ENCODE measurements around the gene DMAC2L.
"Not testable (repeated sequence)": the region's sequence is repeated elsewhere in the genome, so short reads cannot be mapped to it uniquely, and the experiment has no call there.

The DMAC2L gene

DNA sequence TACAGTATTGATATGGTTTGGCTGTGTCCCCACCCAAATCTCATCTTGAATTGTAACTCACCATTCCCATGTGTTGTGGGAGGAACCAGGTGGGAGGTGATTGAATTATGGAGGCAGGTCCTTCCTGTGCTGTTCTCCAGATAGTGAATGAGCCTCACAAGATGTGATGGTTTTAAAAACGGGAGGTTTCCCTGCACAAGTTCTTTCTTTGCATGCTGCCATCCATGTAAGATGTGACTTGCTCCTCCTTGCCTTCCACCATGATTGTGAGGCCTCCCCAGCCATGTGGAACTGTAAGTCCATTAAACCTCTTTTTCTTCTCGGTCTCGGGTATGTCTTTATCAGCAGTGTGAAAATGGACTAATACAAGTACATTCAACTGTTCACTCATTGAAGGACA is 2.0 kb downstream of the DMAC2L start:
- H3K4me3 ChIP-seq (ENCODE audit: low read depth, low read length); H3K27me3 ChIP-seq (ENCODE audit: insufficient read depth, low read length); H3K36me3 ChIP-seq (ENCODE audit: control insufficient read depth in 1 of 2, insufficient read depth in 2 of 2, low read length in 2 of 2); H2AK5ac ChIP-seq (ENCODE audit: low read length); H2BK12ac ChIP-seq (ENCODE audit: low read length); H3K27ac ChIP-seq (ENCODE audit: low read depth, low read length); DNase-seq; H2AFZ ChIP-seq (ENCODE audit: insufficient read depth, low read length, poor library complexity); H3K9me3 ChIP-seq (ENCODE audit: insufficient read depth, low read depth, low read length); H3K4ac ChIP-seq (ENCODE audit: low read depth, low read length); H3K23ac ChIP-seq (ENCODE audit: low read length); H2BK5ac ChIP-seq (ENCODE audit: low read depth, low read length, poor library complexity); H3K18ac ChIP-seq (ENCODE audit: low read length); H3K79me1 ChIP-seq (ENCODE audit: low read length); H4K8ac ChIP-seq (ENCODE audit: low read depth, low read length); H3K4me2 ChIP-seq (ENCODE audit: low read length); H4K12ac ChIP-seq (ENCODE audit: low read depth, low read length); H3K14ac ChIP-seq (ENCODE audit: low read length); H3K4me1 ChIP-seq (ENCODE audit: control insufficient read depth in 1 of 2, insufficient read depth in 2 of 2, low read length in 2 of 2); H3K79me2 ChIP-seq (ENCODE audit: control insufficient read depth, insufficient read depth, low read length, poor library complexity); H3K9ac ChIP-seq (ENCODE audit: low read length); H2BK120ac ChIP-seq (ENCODE audit: insufficient read depth, low read length, poor library complexity); H4K91ac ChIP-seq (ENCODE audit: low read depth, low read length): not testable (repeated sequence)
- WGBS (ENCODE audit: extremely low coverage, insufficient coverage, insufficient read length): no CpG with 5 or more reads among the region's 3 CpGs

DNA sequence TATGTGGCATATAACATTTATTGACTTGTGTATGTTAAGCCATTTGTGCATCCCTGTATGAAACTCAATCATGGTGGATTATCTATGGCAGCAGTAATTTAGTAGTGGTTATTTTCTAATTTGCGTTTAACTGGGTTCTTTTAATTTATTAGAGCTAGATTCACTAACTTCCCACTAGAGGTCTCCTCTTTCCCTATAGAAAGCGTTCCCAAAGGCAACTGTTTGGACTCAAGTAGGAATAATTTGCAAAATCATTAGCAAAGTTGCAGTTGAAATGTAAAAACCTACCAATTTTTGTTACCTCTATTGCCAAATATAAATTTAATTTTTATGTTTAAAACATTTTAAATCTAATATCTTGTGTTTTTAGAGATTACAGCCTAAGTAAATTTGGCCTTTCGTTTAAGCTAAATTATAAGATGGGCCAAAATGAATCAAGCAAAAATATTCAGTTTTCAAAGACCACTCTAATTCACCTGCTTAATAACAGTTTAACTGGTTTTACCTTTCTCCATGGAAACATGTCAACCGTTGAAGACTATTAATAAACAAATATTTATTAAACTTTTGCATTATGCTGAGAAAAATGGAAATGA is 6.0 kb downstream of the DMAC2L start:
- H3K9me3 ChIP-seq (ENCODE audit: insufficient read depth, low read depth, low read length): peaks cover 1% of the 10 kb centered on the region
- H2AFZ ChIP-seq (ENCODE audit: insufficient read depth, low read length, poor library complexity): no peak overlapping the region
- H3K9ac ChIP-seq (ENCODE audit: low read length): no peak overlapping the region

GRCh38 chr14:50319293-50319692 is 7.2 kb downstream of the DMAC2L start:
- Histone ChIP-seq H3K14ac (ENCODE audit: low read length) (no peak overlapping the region), H3K23ac (ENCODE audit: low read length) (no peak overlapping the region), H3K79me1 (ENCODE audit: low read length) (no peaks in the 10 kb centered on the region), H3K4me3 (ENCODE audit: low read depth, low read length) (no peak overlapping the region), H3K79me2 (ENCODE audit: control insufficient read depth, insufficient read depth, low read length, poor library complexity) (no peaks in the 10 kb centered on the region), H3K36me3 (ENCODE audit: control insufficient read depth in 1 of 2, insufficient read depth in 2 of 2, low read length in 2 of 2) (peaks cover 4 to 7% of the 10 kb centered on the region in 2 experiments), H4K91ac (ENCODE audit: low read depth, low read length) (no peak overlapping the region), H3K4ac (ENCODE audit: low read depth, low read length) (no peak overlapping the region), H2BK5ac (ENCODE audit: low read depth, low read length, poor library complexity) (no peak overlapping the region), H3K27me3 (ENCODE audit: insufficient read depth, low read length) (no peaks in the 10 kb centered on the region), H4K12ac (ENCODE audit: low read depth, low read length) (no peak overlapping the region), H3K27ac (ENCODE audit: low read depth, low read length) (no peak overlapping the region), H3K4me2 (ENCODE audit: low read length) (no peak overlapping the region), H2AFZ (ENCODE audit: insufficient read depth, low read length, poor library complexity) (no peak overlapping the region), H3K9ac (ENCODE audit: low read length) (no peak overlapping the region), H3K4me1 (ENCODE audit: control insufficient read depth in 1 of 2, insufficient read depth in 2 of 2, low read length in 2 of 2) (peaks cover 0 to 2% of the 10 kb centered on the region in 2 experiments), H3K18ac (ENCODE audit: low read length) (no peak overlapping the region), H4K8ac (ENCODE audit: low read depth, low read length) (no peak overlapping the region), H3K9me3 (ENCODE audit: insufficient read depth, low read depth, low read length) (peaks cover 1% of the 10 kb centered on the region), H2BK120ac (ENCODE audit: insufficient read depth, low read length, poor library complexity) (no peak overlapping the region), H2BK12ac (ENCODE audit: low read length) (no peak overlapping the region), H2AK5ac (ENCODE audit: low read length) (no peak overlapping the region)
- peak in 1 of 2 donors; percentile 31 for DNase-seq
- no CpG with 5 or more reads among the region's 1 CpG for WGBS (ENCODE audit: extremely low coverage, insufficient coverage, insufficient read length)

More for the DNA sequence above, 6.0 kb downstream of the DMAC2L start:
- Histone ChIP-seq H3K23ac (ENCODE audit: low read length) (no peak overlapping the region), H3K4ac (ENCODE audit: low read depth, low read length) (no peak overlapping the region), H3K27ac (ENCODE audit: low read depth, low read length) (no peak overlapping the region), H4K12ac (ENCODE audit: low read depth, low read length) (no peak overlapping the region), H3K4me1 (ENCODE audit: control insufficient read depth in 1 of 2, insufficient read depth in 2 of 2, low read length in 2 of 2) (peaks cover 0 to 2% of the 10 kb centered on the region in 2 experiments), H3K4me3 (ENCODE audit: low read depth, low read length) (no peak overlapping the region), H3K4me2 (ENCODE audit: low read length) (no peak overlapping the region), H3K27me3 (ENCODE audit: insufficient read depth, low read length) (no peaks in the 10 kb centered on the region), H3K36me3 (ENCODE audit: control insufficient read depth in 1 of 2, insufficient read depth in 2 of 2, low read length in 2 of 2) (peaks cover 4 to 5% of the 10 kb centered on the region in 2 experiments), H3K14ac (ENCODE audit: low read length) (no peak overlapping the region), H3K79me2 (ENCODE audit: control insufficient read depth, insufficient read depth, low read length, poor library complexity) (no peaks in the 10 kb centered on the region), H3K79me1 (ENCODE audit: low read length) (no peaks in the 10 kb centered on the region), H2BK5ac (ENCODE audit: low read depth, low read length, poor library complexity) (no peak overlapping the region), H2BK12ac (ENCODE audit: low read length) (no peak overlapping the region), H2BK120ac (ENCODE audit: insufficient read depth, low read length, poor library complexity) (no peak overlapping the region), H2AK5ac (ENCODE audit: low read length) (no peak overlapping the region), H3K18ac (ENCODE audit: low read length) (no peak overlapping the region), H4K91ac (ENCODE audit: low read depth, low read length) (no peak overlapping the region), H4K8ac (ENCODE audit: low read depth, low read length) (no peak overlapping the region)
- peak in 1 of 2 donors; percentile 42 for DNase-seq
- WGBS (ENCODE audit: extremely low coverage, insufficient coverage, insufficient read length): no CpG with 5 or more reads among the region's 4 CpGs

DNA sequence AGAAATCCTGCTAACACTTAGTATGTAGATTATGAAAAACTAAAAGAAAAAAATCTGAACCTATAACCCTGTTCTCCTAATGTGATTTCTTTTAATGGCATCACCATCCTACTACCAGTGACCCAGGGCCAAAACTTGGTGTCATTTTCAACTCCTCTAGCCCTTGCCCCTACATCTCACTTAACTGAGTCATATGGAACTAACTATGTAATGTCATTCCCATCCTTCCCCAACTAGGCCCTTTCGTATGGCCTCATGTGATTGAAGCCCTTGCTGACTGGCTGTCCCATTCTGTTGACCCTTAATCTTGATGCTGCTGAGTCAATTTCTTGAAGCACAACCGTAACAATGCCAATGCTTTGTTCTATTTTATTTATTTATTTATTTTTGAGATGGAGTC is 7.6 kb downstream of the DMAC2L start:
- H3K79me2 ChIP-seq (ENCODE audit: control insufficient read depth, insufficient read depth, low read length, poor library complexity): no peaks in the 10 kb centered on the region
- H3K23ac ChIP-seq (ENCODE audit: low read length): no peak overlapping the region
- no peaks in the 10 kb centered on the region for H3K27me3 ChIP-seq (ENCODE audit: insufficient read depth, low read length)
- H2BK120ac ChIP-seq (ENCODE audit: insufficient read depth, low read length, poor library complexity): no peak overlapping the region
- no peak overlapping the region for H4K8ac ChIP-seq (ENCODE audit: low read depth, low read length)
- no peak overlapping the region for H4K12ac ChIP-seq (ENCODE audit: low read depth, low read length)
- H3K36me3 ChIP-seq (ENCODE audit: control insufficient read depth in 1 of 2, insufficient read depth in 2 of 2, low read length in 2 of 2): peaks cover 1 to 4% of the 10 kb centered on the region in 2 experiments
- no CpG with 5 or more reads among the region's 2 CpGs for WGBS (ENCODE audit: extremely low coverage, insufficient coverage, insufficient read length)
- peaks cover 0 to 2% of the 10 kb centered on the region in 2 experiments for H3K4me1 ChIP-seq (ENCODE audit: control insufficient read depth in 1 of 2, insufficient read depth in 2 of 2, low read length in 2 of 2)
- no peaks in the 10 kb centered on the region for H3K79me1 ChIP-seq (ENCODE audit: low read length)
- no peak overlapping the region for H3K9ac ChIP-seq (ENCODE audit: low read length)
- DNase-seq: peak; percentile 27 to 50
- H3K27ac ChIP-seq (ENCODE audit: low read depth, low read length): no peak overlapping the region
- H3K4me3 ChIP-seq (ENCODE audit: low read depth, low read length): no peak overlapping the region
- H4K91ac ChIP-seq (ENCODE audit: low read depth, low read length): no peak overlapping the region
- no peak overlapping the region for H2AK5ac ChIP-seq (ENCODE audit: low read length)
- H2BK5ac ChIP-seq (ENCODE audit: low read depth, low read length, poor library complexity): no peak overlapping the region
- no peaks in the 10 kb centered on the region for H3K9me3 ChIP-seq (ENCODE audit: insufficient read depth, low read depth, low read length)
- no peak overlapping the region for H3K4ac ChIP-seq (ENCODE audit: low read depth, low read length)
- no peak overlapping the region for H3K14ac ChIP-seq (ENCODE audit: low read length)
- no peak overlapping the region for H2AFZ ChIP-seq (ENCODE audit: insufficient read depth, low read length, poor library complexity)
- H3K4me2 ChIP-seq (ENCODE audit: low read length): no peak overlapping the region
- no peak overlapping the region for H3K18ac ChIP-seq (ENCODE audit: low read length)
- no peak overlapping the region for H2BK12ac ChIP-seq (ENCODE audit: low read length)
